ENCODE results near the gene DENND2C.

GRCh38 chr1:114641377-114641776 lies 28.5 kb downstream of the DENND2C start:
- TF ChIP-seq CTCF (IDR thresholded peaks at IDR 0.05) (no peak), POLR2A (IDR thresholded peaks at IDR 0.05) (no peak)
